Upper lobe of left lung (tissue), 6 donors: ENCODE measurements around the gene SSPN. TPM values are rescaled to one million over a fixed set of nuclear protein-coding genes. Genes with fewer than 3 reads are reported as not detected.

ENCODE experiments used
- ATAC-seq, 2 donors: fragments of 200-7000 bp; cut with Tn5 transposase; one replicate each; pipeline ENCODE4 v1.9.1; 2022; ENCODE audit warnings: mild to moderate bottlenecking in 2 of 2, moderate library complexity in 2 of 2; ENCODE audit not compliant: low FRiP score in 2 of 2
- DNase-seq, 2 donors: peaks; one replicate each; pipeline ENCODE4 v3.0.0-alpha.2; 2019 to 2020
- H3K27ac ChIP-seq, 4 donors: fragments of 200-600 bp; sonication (generic); one replicate each; pipeline ENCODE4 v1.5.1; 2016 to 2019
- H3K27me3 ChIP-seq, 4 donors: fragments of 200-600 bp; sonication (generic); one replicate each; pipeline ENCODE4 v1.5.1; 2017 to 2019
- H3K36me3 ChIP-seq, 4 donors: fragments of 200-600 bp; sonication (generic); one replicate each; pipeline ENCODE4 v1.5.1; 2016 to 2019
- H3K4me1 ChIP-seq, 4 donors: fragments of 200-600 bp; sonication (generic); one replicate each; pipeline ENCODE4 v1.5.1; 2018 to 2019
- H3K4me3 ChIP-seq, 4 donors: fragments of 200-600 bp; sonication (generic); one replicate each; pipeline ENCODE4 v1.5.1; 2017 to 2019; ENCODE audit warnings: mild to moderate bottlenecking in 2 of 4, moderate library complexity in 1 of 4
- H3K9me3 ChIP-seq, 4 donors: fragments of 200-600 bp; sonication (generic); one replicate each; pipeline ENCODE4 v1.5.1; 2018 to 2019
- CTCF ChIP-seq, 6 experiments: fragments of 450-650 bp in 4 of 6; fragments of 200-600 bp in 2 of 6; sonication (generic) in 2 of 6; IDR thresholded peaks; one replicate each; pipeline ENCODE4 v1.5.1; 2016 to 2019; ENCODE audit warnings: antibody characterized with exemption in 6 of 6
- EP300 ChIP-seq, 4 donors: sonication (generic); formaldehyde crosslinking; IDR thresholded peaks; one replicate each; pipeline ENCODE4 v1.5.1; 2017; ENCODE audit warnings: antibody characterized with exemption in 4 of 4, control low read depth in 2 of 4
- POLR2A ChIP-seq, 4 donors: fragments of 450-650 bp; IDR thresholded peaks; one replicate each; pipeline ENCODE4 v1.5.1; 2016 to 2017; ENCODE audit warnings: antibody characterized with exemption in 4 of 4, mild to moderate bottlenecking in 2 of 4
- POLR2AphosphoS5 ChIP-seq, 2 donors: sonication (generic); formaldehyde crosslinking; IDR thresholded peaks; one replicate each; pipeline ENCODE4 v1.5.1; 2017; ENCODE audit warnings: antibody characterized with exemption in 2 of 2
- WGBS, 2 donors: methylation state at CpG; one replicate each; pipeline ENCODE4 v1.1.5; 2017 to 2018; 5-methylcytosine and 5-hydroxymethylcytosine counted together
- total RNA-seq, 6 donors: library from RNA; depleted of rRNA in 4 of 6; stranded (reverse); fragments of >200 nt in 4 of 6; gene quantifications; one replicate each; pipeline versions ENCODE4 v1.1.0 to v1.2.1, GENCODE V29; 2016 to 2021
- donor health status: DM: no; HTN: no; CAD: no; lungs with moderate emphysema.
- donor health status: DM: no; HTN: yes; CAD: no; lungs with severe emphysema.

SSPN gene
- total RNA-seq, 6 donors from 2014 or later: 1.0 to 38.8 (median 10.0) TPM

- TF ChIP-seq POLR2A (IDR thresholded peaks at IDR 0.05): no peak
- TF ChIP-seq EP300 (IDR thresholded peaks at IDR 0.05): no peak
- TF ChIP-seq POLR2AphosphoS5 (IDR thresholded peaks at IDR 0.05): no peak
- no peak for TF ChIP-seq CTCF (IDR thresholded peaks at IDR 0.05)
- H3K9me3 ChIP-seq: no peaks in the 10 kb centered on the region
- H3K4me3 ChIP-seq: no peak overlapping the region
- ATAC-seq (no peak), DNase-seq (no peak)
- no peak overlapping the region for H3K27ac ChIP-seq
- WGBS, 2 donors: 84 to 92% methylated on average over 1 of the region's 1 CpG
- H3K4me1 ChIP-seq: peaks cover 0 to 16% (median 2%) of the 10 kb centered on the region in 4 donors
- H3K36me3 ChIP-seq: no peaks in the 10 kb centered on the region
- peaks cover 0 to 4% (median 0%) of the 10 kb centered on the region in 4 donors for H3K27me3 ChIP-seq
These were observed 1.8 kb upstream of the SSPN start for GRCh38 chr12:26193539-26193938.

GRCh38 chr12:26195641-26196420 is 458 bp downstream of the SSPN start:
- TF ChIP-seq POLR2AphosphoS5 (IDR thresholded peaks at IDR 0.05): peak in 1 of 2 donors; percentile 12
- TF ChIP-seq POLR2A (IDR thresholded peaks at IDR 0.05): peak in 2 of 4 donors; percentile 22 to 33
- TF ChIP-seq EP300 (IDR thresholded peaks at IDR 0.05): no peak
- TF ChIP-seq CTCF (IDR thresholded peaks at IDR 0.05): no peak
- H3K27me3 ChIP-seq: peaks cover 0 to 4% (median 0%) of the 10 kb centered on the region in 4 donors
- DNase-seq (peak in 1 of 2 donors; percentile 85), ATAC-seq (peak; percentile 55 to 85)
- peaks cover 0 to 16% (median 2%) of the 10 kb centered on the region in 4 donors for H3K4me1 ChIP-seq
- peak overlapping the region; percentile 69 to 76 (median 73) for H3K27ac ChIP-seq
- H3K36me3 ChIP-seq: no peaks in the 10 kb centered on the region
- no peaks in the 10 kb centered on the region for H3K9me3 ChIP-seq
- 0 to 1% methylated on average over 14 to 31 of the region's 45 CpGs for WGBS, 2 donors
- H3K4me3 ChIP-seq: peak overlapping the region; percentile 45 to 65 (median 56)

- Histone ChIP-seq H3K27ac (peak overlapping the region; percentile 69 to 76 (median 73)), H3K27me3 (peaks cover 0 to 4% (median 0%) of the 10 kb centered on the region in 4 donors), H3K4me1 (peaks cover 0 to 16% (median 2%) of the 10 kb centered on the region in 4 donors), H3K4me3 (peak overlapping the region in 3 of 4 donors; percentile 49 to 65 (median 63)), H3K9me3 (no peaks in the 10 kb centered on the region), H3K36me3 (no peaks in the 10 kb centered on the region)
- no peak for TF ChIP-seq POLR2AphosphoS5 (IDR thresholded peaks at IDR 0.05)
- TF ChIP-seq POLR2A (IDR thresholded peaks at IDR 0.05): no peak
- no peak for TF ChIP-seq EP300 (IDR thresholded peaks at IDR 0.05)
- no peak for TF ChIP-seq CTCF (IDR thresholded peaks at IDR 0.05)
- WGBS, 2 donors: 67 to 73% methylated on average over 5 of the region's 5 CpGs
- ATAC-seq (peak in 1 of 2 donors; percentile 29), DNase-seq (no peak)
These were observed 996 bp downstream of the SSPN start for GRCh38 chr12:26196421-26196716.

- no peak for TF ChIP-seq POLR2AphosphoS5 (IDR thresholded peaks at IDR 0.05)
- TF ChIP-seq CTCF (IDR thresholded peaks at IDR 0.05): no peak
- no peak for TF ChIP-seq EP300 (IDR thresholded peaks at IDR 0.05)
- no peak for TF ChIP-seq POLR2A (IDR thresholded peaks at IDR 0.05)
- H3K4me3 ChIP-seq: no peak overlapping the region
- peak in 1 of 2 donors; percentile 15 for ATAC-seq
These were observed 2.5 kb downstream of the SSPN start for GRCh38 chr12:26197832-26198231.

More at GRCh38 chr12:26197832-26198231, 2.5 kb downstream of the SSPN start:
- DNase-seq: no peak
- 70 to 81% methylated on average over 2 to 3 of the region's 3 CpGs for WGBS, 2 donors
- H3K9me3 ChIP-seq: no peaks in the 10 kb centered on the region
- H3K27me3 ChIP-seq: peaks cover 0 to 4% (median 0%) of the 10 kb centered on the region in 4 donors
- no peak overlapping the region for H3K27ac ChIP-seq
- H3K36me3 ChIP-seq: no peaks in the 10 kb centered on the region
- peaks cover 0 to 16% (median 2%) of the 10 kb centered on the region in 4 donors for H3K4me1 ChIP-seq
